Motor neuron (in vitro differentiated cells): Measurements from ENCODE around the gene ERV3-1. TPM values are rescaled to one million over a fixed set of nuclear protein-coding genes. Genes with fewer than 3 reads are reported as not detected.
"Not testable (repeated sequence)": the region's sequence is repeated elsewhere in the genome, so short reads cannot be mapped to it uniquely, and the experiment has no call there.

Source experiments
- ATAC-seq, 8 experiments: fragments of 200-7000 bp; cut with Tn5 transposase; replicated peaks in 6 of 8; 2 replicates each; pipeline ENCODE4 v1.8.0; 2021; ENCODE audit warnings: mild to moderate bottlenecking in 8 of 8, moderate library complexity in 8 of 8
- H3K27ac ChIP-seq, 2 donors: fragments of 250-450 bp; sonication (Bioruptor Pico); 2 replicates each; pipeline ENCODE4 v1.9.0; 2021; ENCODE audit warnings: antibody characterized with exemption in 2 of 2, mild to moderate bottlenecking in 2 of 2, moderate library complexity in 1 of 2
- H3K4me1 ChIP-seq, 2 donors: fragments of 250-450 bp; sonication (Bioruptor Pico); replicated peaks in 1 of 2; 2 replicates each; pipeline ENCODE4 v1.6.1; 2021; ENCODE audit warnings: antibody characterized with exemption in 2 of 2, mild to moderate bottlenecking in 2 of 2, moderate library complexity in 1 of 2
- H3K4me3 ChIP-seq, 5 donors: fragments of 250-450 bp; sonication (Bioruptor Pico); 2 replicates each; pipeline ENCODE4 v1.9.0; 2021; ENCODE audit warnings: antibody characterized with exemption in 5 of 5, mild to moderate bottlenecking in 5 of 5, moderate library complexity in 4 of 5
- WGBS, 10 experiments: fragments of 450-650 bp; shearing (Covaris generic); methylation state at CpG; one replicate each; pipeline ENCODE4 v1.0.0; 2022; 5-methylcytosine and 5-hydroxymethylcytosine counted together
- in situ Hi-C, 9 experiments: fragments of 400-800 bp; cut with MboI; loops; one replicate each; pipeline ENCODE4 v1.15.0; 2021; ENCODE audit warnings: low sequenced_read_pairs in 9 of 9, low pct_unique_long_range_greater_than_20kb in 2 of 9; ENCODE audit not compliant: unreplicated experiment in 9 of 9
- total RNA-seq, 8 experiments: library from RNA; unstranded; fragments of 300-600 nt; gene quantifications; 2 replicates each; pipeline versions ENCODE4 v1.2.3 to v1.2.4, GENCODE V29; 2022

ERV3-1 gene
- total RNA-seq, 8 experiments from 2014 or later = 4.2 to 45.6 (median 33.4) TPM

- Histone ChIP-seq H3K27ac (no peak overlapping the region), H3K4me3 (peak overlapping the region; percentile 19 to 35 (median 29)), H3K4me1 (peaks cover 0 to 5% of the 10 kb centered on the region in 2 donors)
- peak; percentile 40 to 79 (median 74) for ATAC-seq
- in situ Hi-C loops = no loop called here
- 14 to 20% methylated on average over 2 to 14 of the region's 59 CpGs; no CpG with 5 or more reads in 8 of the 10 experiments for WGBS, 10 experiments
Observed at GRCh38 chr7:64947252-64948000, 59.1 kb downstream of the ERV3-1 start.

GRCh38 chr7:64946772-64947171 is 59.7 kb downstream of the ERV3-1 start:
- in situ Hi-C loops = no loop called here
- Histone ChIP-seq H3K4me3 (peak overlapping the region in 3 of 5 donors; percentile 23 to 35 (median 34)), H3K27ac (no peak overlapping the region), H3K4me1 (peaks cover 0 to 5% of the 10 kb centered on the region in 2 donors)
- 20 to 46% (median 29%) methylated on average over 1 to 4 of the region's 5 CpGs; no CpG with 5 or more reads in 7 of the 10 experiments for WGBS, 10 experiments
- ATAC-seq = peak; percentile 61 to 82 (median 76)

- 0 to 43% (median 8%) methylated on average over 1 to 2 of the region's 2 CpGs; no CpG with 5 or more reads in 4 of the 10 experiments for WGBS, 10 experiments
- no peak overlapping the region for H3K27ac ChIP-seq
- in situ Hi-C loops = no loop called here
- ATAC-seq = no peak
- peaks cover 0 to 5% of the 10 kb centered on the region in 2 donors for H3K4me1 ChIP-seq
- H3K4me3 ChIP-seq = no peak overlapping the region
Observed at GRCh38 chr7:64945503-64946175, 60.8 kb downstream of the ERV3-1 start.

GRCh38 chr7:64944667-64945502 is 61.6 kb downstream of the ERV3-1 start:
- H3K4me3 ChIP-seq, H3K27ac ChIP-seq, H3K4me1 ChIP-seq, in situ Hi-C loops, ATAC-seq: not testable (repeated sequence)
- WGBS, 10 experiments = 20 to 100% (median 71%) methylated on average over 1 to 3 of the region's 5 CpGs; no CpG with 5 or more reads in 2 of the 10 experiments

Other genes with a start within 250 kb of the ERV3-1 start
- gene ZNF138, start 212.3 kb downstream of the ERV3-1 start, total RNA-seq = 10 to 100 TPM in 7 of 8 experiments, 1 to 10 TPM in 1; 4.6 to 49.2 (median 20.2) TPM
- 10 to 100 TPM in 2 of 8 experiments, 1 to 10 TPM in 6; 2.2 to 10.7 (median 5.8) TPM for gene ZNF273, start 103.4 kb downstream of the ERV3-1 start, total RNA-seq
- 10 to 100 TPM in 5 of 8 experiments, 1 to 10 TPM in 3; 1.1 to 29.9 (median 20.4) TPM for gene ZNF117, start 15.7 kb downstream of the ERV3-1 start, total RNA-seq